Urothelium cell line (cell line): ENCODE data around the gene LATS1.
"Not testable (repeated sequence)": the region's sequence is repeated elsewhere in the genome, so short reads cannot be mapped to it uniquely, and the experiment has no call there.

ENCODE experiments used
- DNase-seq: peaks from one replicate; pipeline ENCODE4 v3.0.0; 2011; ENCODE audit warnings: low spot score, mixed read lengths
- FAIRE-seq: peaks from 2 replicates; lab custom pipeline; 2011; peaks lifted over from hg19 to GRCh38; lab: Jason Lieb, UNC

LATS1 gene

DNA sequence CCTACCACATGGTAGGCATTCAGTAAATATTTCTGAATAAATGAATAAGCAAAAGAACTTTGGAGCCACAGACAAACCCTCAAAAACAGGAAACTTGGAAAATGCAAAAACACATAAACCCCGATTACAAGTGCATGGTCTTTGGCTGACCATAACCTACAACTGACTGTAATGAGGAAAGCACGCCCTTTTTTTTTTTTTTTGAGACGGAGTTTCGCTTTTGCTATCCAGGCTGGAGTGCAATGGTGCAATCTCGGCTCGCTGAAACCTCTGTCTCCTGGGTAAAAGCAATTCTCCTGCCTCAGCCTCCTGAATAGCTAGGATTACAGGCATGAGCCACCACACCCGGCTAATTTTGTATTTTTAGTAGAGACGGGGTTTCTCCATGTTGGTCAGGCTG is 11.9 kb upstream of the LATS1 start:
- DNase-seq: no peak

DNA sequence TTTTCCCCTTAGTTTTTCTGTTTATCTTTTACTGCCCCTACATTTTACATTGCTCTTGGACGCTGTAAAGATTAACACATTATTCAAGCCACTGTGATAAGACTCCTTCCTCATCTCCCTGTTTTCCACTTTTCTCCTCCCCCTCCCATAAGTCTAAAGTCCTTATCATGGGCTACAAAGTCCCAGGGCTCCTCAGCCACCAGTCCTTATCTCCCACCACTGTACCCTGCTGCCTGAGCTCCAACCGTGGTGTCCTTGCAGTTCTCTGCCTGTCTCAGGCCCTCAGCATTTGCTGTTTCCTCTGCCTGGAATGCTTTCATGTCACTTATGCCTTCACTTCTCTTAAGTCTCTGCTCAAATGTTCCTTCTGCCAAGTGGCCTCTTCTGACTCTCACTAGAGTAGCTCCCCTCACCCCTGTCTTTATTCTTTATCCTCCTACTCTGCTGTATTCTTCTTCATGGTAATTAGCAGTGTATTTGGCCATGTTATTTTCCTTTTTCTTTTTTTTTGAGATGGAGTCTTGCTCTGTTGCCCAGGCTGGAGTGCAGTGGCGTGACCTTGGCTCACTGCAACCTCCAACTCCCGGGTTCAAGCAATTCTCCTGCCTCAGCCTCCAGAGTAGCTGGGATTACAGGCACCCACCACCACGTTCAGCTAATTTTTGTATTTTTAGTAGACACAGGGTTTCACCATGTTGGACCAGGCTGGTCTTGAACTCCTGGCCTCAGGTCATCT is 10.8 kb upstream of the LATS1 start:
- DNase-seq (no peak), FAIRE-seq (no peak)

More for the DNA sequence above, 11.9 kb upstream of the LATS1 start:
- FAIRE-seq: no peak

DNA sequence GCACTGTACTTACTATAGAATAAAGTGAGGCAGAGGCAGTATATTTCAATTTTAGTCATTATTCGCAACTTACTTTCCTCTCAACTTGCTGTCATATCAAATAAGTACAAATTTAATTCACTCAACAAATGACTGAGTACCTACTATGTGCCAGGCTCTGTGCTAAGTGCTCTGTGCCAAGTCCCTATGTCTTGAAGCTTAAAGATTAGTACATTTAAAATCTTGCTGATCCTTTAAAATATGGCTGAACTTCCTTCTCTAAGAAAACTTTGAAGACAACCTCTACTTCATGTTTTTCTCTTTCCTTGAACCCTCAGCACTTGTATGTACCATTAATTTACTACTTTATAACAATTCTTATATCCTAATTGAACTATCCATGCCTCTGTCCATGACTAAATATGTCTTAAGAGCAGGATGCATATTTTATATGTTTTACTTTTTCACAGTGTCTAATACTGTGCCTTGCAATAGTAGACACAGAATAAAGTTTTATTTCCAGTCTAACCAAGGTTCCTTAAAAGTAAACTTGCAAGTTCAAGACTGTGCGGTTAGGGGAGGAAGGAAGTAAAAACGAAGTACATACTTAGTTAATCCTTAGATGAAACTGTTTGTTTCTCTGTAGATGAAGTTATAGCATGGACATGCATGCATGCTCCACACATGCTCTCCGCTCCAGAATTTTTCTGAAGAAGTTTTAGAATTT is 10.0 kb upstream of the LATS1 start:
- FAIRE-seq (no peak), DNase-seq (no peak)

DNA sequence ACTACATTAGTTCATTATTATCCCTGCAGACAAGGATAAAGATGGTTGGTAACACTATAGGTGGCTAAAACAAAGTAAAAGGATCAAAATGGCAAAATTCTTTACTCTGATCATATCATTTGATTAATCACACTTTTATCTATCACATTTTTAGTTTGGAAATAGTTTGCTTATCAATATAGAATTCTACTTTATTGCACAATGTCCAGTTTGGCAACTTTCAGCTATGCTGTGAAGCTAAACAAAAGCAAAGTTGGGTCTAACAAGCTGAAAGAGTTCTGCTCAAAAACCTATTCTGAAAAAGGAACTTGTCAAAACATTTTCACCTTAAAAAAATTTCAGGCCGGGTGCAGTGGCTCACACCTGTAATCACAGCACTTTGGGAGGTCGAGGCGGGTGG is 7.9 kb upstream of the LATS1 start:
- no peak for DNase-seq
- no peak for FAIRE-seq

DNA sequence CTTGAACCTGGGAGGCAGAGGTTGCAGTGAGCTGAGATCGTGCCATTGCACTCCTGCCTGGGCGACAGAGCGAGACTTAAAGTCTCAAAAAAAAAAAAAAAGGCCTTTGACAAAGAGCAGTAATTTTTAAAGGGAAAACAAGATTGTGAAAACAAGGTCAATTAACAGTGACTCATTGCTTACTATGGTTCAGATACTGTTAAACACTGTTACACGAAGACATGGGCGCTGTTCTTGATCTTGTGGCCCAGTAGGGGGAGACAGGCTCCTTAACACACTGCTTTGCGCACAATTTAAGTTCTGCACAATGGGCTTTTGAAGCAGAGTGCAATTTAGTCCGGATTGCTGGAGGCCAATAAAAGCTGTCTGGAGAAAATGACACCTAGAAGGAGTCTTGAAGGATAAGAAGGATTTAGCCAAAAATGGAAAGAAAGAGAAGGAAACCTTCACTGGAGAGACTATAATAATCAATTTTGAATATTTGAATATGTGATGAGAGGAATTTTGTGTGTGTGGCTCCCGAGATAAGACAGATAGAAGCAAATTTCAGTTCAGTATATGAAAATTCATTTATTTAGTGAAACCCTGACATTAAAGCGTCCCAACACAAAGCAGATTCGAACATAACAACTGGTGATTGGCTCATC is 6.0 kb upstream of the LATS1 start:
- peak; percentile 48 for DNase-seq
- FAIRE-seq: no peak

DNA sequence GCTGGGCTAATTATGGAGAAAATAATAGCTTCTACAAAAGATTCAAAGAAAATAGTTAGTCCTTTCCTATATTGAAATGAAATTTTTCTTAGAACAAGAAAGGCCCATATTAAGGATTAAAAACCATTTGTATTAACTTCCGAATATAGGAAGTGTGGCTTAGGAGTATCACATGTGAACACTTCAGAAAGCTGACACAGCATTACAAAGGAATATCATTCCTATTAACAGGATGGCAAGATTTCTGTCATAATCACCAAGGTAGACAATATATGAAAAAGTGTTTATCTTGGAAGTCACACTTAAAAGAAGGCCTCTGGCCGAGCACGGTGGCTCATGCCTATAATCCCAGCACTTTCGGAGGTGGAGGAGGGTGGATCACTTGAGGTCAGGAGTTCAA is 5.4 kb upstream of the LATS1 start:
- no peak for DNase-seq
- FAIRE-seq: no peak

DNA sequence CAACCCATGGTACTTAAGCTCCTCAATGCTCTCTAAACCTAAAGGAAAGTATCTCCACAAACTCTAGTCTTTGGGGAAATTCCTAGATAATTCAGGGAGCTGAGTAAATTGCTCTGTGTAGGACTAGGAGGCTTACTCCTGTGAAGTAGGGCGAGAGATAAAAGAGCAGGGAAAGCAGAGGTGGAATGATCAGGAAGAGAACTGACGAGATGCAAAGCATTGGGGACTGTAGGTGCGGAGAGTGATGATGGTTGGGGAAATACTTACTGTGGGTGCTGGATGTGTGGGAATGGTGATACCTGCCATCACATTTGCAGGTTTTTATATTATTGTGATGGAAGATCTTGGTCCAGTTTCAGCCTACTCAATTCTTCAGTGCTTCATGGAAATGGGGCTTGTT is 1.6 kb upstream of the LATS1 start:
- DNase-seq: no peak
- no peak for FAIRE-seq

DNA sequence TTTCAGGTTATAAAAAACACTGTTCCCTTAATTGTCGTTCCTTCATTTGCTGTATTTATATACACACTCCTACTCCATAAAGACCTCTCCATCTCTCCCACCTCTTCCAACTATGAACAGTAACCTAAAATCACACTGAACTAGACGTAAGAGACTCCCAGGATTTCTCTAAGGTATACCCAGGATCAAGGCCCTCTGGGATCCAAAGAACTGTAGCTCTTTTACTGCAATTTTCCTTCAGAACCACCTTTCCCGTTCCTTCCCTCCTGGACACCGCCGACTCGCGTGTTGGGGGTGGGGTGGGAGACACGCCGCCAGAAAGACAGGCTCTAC is 680 bp downstream of the LATS1 start:
- DNase-seq (no peak), FAIRE-seq (no peak)

DNA sequence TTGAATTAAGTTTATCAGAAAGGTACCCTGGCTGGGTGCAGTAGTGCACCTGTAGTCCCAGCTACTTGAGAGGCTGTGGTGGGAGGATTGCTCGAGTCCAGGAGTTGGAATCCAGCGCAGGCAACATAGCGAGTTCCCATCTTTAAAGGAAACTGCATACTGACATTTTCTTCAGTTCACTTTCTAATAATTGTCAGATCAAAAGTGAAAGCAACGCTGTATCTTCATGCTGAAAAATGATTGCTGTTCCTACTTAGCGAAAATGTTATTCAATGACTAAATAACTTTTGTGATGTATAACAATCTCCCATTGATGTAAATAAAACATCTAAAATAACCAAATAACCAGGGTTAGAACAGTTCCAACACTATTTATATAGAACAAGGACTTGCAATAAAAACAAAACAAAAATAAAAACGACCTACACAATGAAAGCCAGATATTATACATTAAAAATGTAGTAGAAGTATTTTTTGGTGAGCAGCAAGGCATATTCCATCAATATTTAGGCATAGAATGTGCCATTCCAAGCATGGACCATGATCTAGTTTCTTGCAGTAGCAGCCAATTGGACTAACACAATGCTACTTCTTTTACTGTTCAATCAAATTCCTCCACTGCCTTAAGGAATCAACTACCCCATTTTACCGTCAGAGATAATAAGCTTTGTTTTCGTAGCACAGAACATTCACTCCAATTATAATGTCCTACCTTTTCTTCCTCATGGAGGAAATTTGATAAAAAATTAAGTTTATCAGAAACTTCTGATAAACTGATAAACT is 1.5 kb downstream of the LATS1 start:
- FAIRE-seq (no peak), DNase-seq (no peak)

DNA sequence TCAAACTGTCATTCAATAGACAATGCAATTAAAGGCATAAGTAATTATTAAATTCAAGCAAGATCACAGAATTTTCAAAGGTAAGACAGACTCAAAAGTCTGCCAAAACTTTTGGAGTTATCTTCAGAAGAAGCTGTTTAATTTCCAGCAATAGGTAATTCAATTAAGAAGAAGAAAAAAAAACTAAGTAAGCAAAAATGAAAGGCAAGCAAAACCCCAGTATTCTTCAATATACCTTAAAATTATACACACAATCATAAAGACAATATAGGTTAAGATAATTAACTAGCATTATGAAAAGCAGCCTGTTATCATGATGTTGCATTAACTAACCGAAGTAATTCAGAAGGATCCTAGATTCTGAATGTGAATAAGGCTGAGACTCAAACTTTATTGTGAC is 3.5 kb downstream of the LATS1 start:
- FAIRE-seq (no peak), DNase-seq (no peak)

DNA sequence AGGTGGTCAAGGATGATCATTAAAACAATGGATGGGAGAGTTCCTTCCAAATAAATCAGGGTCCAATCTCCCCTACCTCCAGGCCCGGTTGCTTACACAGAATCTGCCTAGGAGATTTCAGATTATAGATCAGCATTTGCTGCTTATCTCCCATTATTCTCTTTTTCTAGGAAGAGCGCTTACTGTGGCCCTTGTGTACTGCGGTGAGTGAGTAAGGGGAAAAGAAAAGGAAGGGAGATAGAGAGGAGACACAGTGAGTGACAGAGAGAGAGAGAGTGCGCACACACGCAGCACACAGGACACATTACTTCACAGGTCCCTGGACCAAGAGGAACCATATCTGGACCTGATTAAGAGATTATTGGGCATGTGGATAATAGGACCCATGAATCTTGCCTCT is 6.2 kb downstream of the LATS1 start:
- FAIRE-seq (no peak), DNase-seq (no peak)

DNA sequence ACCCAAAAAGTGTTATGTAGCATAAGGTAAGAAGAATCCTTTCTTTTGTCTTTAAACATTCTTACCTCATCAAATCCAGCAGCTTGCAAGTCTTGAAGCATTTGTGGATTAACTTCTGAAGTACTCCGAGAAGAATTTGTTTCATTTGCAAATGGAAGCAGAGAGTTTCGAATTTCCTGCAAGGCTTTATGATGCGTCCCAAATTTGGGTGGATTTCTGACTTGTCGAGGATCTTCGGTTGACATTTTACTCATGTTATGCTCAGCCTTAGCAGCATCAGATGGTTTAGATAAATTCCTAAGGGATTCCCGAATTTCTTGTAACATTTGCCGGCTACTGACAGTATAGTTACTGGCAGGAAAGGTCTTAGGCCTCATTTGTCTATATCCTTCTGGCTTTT is 16.2 kb downstream of the LATS1 start:
- DNase-seq: no peak
- no peak for FAIRE-seq

DNA sequence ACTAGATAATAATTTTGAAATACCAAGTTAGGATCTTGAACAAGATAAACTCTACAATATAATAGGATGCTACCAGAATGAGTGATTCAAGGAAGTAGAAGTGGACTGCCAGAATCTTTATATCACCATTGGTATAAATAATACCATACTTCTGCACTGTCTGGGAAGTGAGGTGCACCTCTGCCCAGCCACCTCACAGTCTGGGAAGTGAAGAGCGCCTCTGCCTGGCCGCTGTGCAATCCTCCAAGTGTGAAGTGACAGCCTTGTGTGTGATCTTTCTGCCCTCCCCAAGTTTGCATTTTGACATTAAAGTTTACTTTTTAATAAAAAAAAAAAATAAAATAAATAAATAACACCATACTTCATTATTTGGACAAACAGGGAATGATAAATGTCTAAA is 18.8 kb downstream of the LATS1 start:
- FAIRE-seq (no peak), DNase-seq (no peak)

DNA sequence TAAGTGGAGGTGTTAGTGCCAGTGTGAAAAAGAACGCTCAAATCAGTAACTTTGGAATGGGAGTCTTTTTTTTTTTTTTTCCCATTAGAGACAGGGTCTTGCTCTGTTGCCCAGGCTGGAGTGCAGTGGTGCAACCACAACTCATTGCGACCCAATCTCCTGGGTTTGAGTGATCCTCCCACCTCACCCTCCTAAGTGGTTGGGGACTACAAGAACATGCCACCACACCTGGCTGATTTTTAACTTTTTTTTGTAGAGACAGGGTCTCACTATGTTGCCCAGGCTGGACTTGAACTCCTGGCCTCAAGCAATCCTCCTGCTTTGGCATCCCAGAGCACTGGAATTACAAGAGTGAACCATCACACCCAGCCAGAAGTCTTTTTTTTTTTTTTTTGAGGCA is 19.7 kb downstream of the LATS1 start:
- no peak for DNase-seq
- FAIRE-seq: no peak

DNA sequence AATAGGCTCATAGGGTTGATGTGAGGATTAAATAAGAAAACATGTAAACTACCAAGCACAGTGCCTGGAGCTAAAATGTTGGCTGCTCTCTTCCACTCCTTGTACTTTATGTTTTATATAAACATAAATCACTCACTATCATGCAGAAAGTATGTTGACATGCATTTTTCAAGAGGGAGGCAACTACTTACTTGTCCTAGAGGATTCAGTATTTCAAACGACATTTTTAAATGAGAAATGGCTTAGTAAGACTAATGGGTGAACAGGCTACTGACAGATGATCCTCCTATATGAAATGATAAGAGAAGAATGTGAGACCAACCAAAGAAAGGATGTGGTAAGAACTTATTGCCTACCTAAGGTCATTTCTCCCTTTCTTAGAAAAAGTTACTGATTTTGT is 21.0 kb downstream of the LATS1 start:
- DNase-seq (no peak), FAIRE-seq (no peak)

DNA sequence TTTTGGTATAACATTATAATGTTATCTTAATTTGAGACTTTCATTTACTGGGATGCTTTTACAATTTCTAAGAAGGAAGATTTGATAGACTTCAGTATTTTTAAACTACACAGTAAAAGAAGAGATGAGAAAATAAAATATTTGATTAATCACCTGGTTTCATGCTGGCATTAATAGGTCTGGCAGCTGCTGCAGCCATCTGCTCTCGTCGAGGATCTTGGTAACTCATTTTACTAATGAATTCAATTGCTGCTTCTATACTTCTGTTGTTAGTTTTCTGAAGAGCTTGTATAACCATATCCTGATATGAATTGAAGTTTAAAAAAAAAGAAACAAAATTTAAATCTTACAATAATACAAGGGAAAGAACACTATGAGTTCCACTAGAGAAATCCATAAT is 23.0 kb downstream of the LATS1 start:
- no peak for DNase-seq
- no peak for FAIRE-seq

DNA sequence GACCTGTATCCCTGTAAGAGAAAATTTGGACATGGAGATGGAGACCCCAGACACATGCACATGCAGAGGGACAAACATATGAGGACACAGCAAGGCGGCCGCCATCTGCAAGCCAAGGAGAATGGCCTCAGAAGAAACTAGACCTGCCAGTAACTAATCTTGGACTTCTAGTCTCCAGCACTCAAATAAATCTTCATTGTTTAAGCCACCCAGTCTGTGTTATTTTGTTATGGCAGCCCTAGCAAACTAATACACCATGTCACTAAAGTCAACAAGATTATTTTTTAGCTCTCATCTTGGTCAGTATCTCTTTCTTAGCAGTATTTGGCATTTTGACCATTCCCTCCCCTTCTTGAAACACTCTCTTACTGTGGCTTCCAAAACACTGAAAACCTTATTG is 26.7 kb downstream of the LATS1 start:
- FAIRE-seq: no peak

DNA sequence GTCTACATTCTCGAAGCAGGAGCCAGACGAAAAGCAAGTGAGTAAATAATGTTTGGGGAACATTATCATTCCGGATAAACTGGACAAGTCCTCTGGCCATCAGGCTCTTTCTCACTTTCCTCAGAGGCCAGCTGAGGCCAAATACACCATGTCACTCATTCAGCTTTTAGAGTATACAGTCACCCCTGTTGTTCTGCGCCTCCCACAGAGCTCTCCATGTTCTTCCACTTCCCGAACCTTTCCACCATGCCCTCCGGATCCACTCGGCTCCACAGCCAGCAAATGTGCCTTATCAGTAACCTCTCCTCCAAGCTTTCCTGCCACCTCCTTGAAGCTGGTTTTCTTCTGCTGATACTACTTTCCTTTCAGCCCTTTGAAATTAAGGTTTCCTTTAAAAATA is 31.7 kb downstream of the LATS1 start:
- DNase-seq (no peak), FAIRE-seq (no peak)

More for the DNA sequence above, 26.7 kb downstream of the LATS1 start:
- no peak for DNase-seq

DNA sequence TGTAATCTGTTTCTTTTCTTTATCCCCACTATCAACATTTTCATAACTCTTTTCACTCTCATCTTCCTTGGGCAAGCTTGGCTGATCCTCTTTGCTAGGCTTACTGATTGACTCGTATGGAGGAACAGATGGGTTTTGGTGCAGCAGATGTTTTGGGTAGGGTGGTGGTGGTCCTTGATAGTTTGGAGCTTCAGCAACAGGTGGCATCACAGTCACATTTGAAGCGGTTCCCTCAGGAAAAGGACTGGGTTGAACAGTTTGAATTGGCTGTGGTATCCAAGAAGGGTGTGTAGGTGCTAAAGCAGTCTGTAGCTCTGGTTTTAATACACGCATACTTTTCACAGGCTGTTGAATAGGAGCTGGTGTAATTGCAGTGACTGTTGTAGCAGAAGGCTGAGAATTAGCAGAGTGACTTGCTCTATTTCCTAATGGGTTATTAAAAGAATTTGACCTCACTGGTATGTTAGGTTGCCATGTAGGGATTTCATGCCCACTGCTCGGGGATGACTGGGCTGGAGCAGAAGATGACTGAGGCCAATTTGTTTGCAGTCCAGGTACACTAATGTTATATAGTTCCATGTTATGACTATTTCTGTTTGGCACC is 34.5 kb downstream of the LATS1 start:
- no peak for DNase-seq

DNA sequence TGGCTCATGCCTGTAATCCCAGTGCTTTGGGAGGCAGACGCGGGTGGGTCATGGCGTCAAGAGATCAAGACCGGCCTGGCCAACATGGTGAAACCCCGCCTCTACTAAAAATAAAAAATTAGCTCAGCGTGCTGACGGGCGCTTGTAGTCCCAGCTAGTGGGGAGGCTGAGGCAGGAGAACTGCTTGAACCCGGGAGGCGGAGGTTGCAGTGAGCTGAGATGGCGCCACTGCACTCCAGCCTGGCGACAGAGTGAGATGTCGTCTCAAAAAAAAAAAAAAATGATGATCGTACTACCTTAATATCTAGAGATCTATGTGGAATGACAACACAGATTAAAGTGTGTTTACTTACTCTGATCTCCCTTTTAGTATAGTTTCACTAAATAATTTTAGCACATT is 36.1 kb downstream of the LATS1 start:
- not testable (repeated sequence) for FAIRE-seq

More for the DNA sequence above, 34.5 kb downstream of the LATS1 start:
- FAIRE-seq: no peak

DNA sequence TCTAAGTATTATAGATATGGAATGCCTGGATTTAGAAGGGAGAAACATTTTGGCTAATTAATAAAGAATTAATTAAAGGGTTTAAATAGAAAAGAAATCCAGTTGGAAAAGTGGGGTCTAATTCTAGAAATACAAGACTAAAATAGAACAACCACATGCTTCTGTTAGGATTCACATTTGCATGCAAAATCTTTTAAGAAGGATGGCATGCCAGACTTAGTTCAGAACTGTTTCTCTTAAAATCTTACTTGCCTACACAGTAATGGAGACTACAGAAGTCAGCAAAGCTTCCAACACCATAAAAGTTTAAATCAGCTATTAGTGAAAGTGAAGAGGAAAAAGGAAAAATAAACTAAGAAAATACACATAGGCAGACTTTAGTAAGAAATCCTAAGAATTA is 36.7 kb downstream of the LATS1 start:
- FAIRE-seq (no peak), DNase-seq (no peak)

More for the DNA sequence above, 36.1 kb downstream of the LATS1 start:
- not testable (repeated sequence) for DNase-seq
